GM18519 (cell line): ENCODE results near the gene UBR4.

Experiments used
- ATAC-seq: cut with Tn5 transposase; IDR thresholded peaks from one replicate; pipeline ENCODE4 v1.9.1; 2021; ENCODE audit warnings: mild to moderate bottlenecking, moderate library complexity; ENCODE audit not compliant: unreplicated experiment, low FRiP score

Gene UBR4

GRCh38 chr1:19074902-19075721, 135.0 kb downstream of the UBR4 start:
- ATAC-seq, result no peak

GRCh38 chr1:19074361-19074901, 135.6 kb downstream of the UBR4 start:
- no peak for ATAC-seq

- no peak for ATAC-seq
Observed at GRCh38 chr1:19073311-19074186, 136.5 kb downstream of the UBR4 start.

- no peak for ATAC-seq
Observed at GRCh38 chr1:19072285-19072981, 137.6 kb downstream of the UBR4 start.

GRCh38 chr1:19071674-19072281, 138.3 kb downstream of the UBR4 start:
- no peak for ATAC-seq

GRCh38 chr1:19070891-19071621, 139.0 kb downstream of the UBR4 start:
- ATAC-seq, result no peak

- no peak for ATAC-seq
Observed at GRCh38 chr1:19070197-19070651, 139.8 kb downstream of the UBR4 start.

GRCh38 chr1:19068639-19069276, 141.3 kb downstream of the UBR4 start:
- no peak for ATAC-seq

- no peak for ATAC-seq
Observed at GRCh38 chr1:19067912-19068638, 142.0 kb downstream of the UBR4 start.

GRCh38 chr1:19067182-19067911, 142.7 kb downstream of the UBR4 start:
- ATAC-seq, result no peak

GRCh38 chr1:19066874-19067181, 143.2 kb downstream of the UBR4 start:
- no peak for ATAC-seq

GRCh38 chr1:19066248-19066873, 143.7 kb downstream of the UBR4 start:
- no peak for ATAC-seq

GRCh38 chr1:19065526-19066247, 144.4 kb downstream of the UBR4 start:
- no peak for ATAC-seq

- no peak for ATAC-seq
Observed at GRCh38 chr1:19064906-19065450, 145.1 kb downstream of the UBR4 start.

GRCh38 chr1:19063122-19063521, 146.9 kb downstream of the UBR4 start:
- ATAC-seq, result no peak

- ATAC-seq, result no peak
Observed at GRCh38 chr1:19062258-19063029, 147.6 kb downstream of the UBR4 start.
